Anterior cingulate cortex (tissue), 58 donors: ENCODE results near the gene APELA.
A peak's percentile ranks its signal among the peaks of the same experiment; 100 is the strongest.
"Not testable (repeated sequence)": the region's sequence is repeated elsewhere in the genome, so short reads cannot be mapped to it uniquely, and the experiment has no call there.

Experiments
- DNase-seq, 58 donors: peaks; one replicate each; lab custom pipeline; 2025; lab: John Stamatoyannopoulos, UW

Gene APELA, protein sequence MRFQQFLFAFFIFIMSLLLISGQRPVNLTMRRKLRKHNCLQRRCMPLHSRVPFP

DNA sequence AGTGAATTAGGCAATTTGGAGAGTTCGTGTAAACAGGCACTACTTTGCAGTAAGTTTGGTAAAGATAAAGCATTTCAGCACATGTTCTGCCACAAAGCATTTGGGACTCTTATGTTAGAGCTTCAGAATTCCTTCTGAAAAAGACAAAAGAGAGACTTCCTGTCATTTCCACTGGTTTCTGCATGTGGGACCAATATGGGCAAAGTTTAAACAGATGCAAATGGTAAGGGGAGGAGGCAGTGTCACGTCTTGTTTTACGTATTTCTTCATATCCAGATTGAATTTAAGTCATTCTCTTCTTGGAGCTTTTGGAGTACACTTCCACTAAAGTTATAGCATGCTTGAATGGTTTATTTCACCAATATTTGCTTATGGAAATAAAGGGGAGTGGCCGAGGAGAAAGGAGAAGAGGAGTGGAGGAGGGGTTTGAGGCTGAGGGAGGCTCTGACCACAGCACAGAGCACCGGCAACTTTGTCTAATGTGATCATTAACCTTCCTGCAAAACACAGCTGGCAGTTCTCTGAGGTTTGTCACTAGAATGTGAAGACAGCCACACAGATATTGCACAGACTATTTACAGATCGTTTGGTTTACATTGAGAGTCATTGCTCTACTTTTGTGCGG is at the start of gene APELA:
TSS of gene APELA (plus strand) at position 479 of the 625 bp plus-strand sequence. CDS start 154 bp downstream, outside the sequence.
- DNase-seq: no peak

DNA sequence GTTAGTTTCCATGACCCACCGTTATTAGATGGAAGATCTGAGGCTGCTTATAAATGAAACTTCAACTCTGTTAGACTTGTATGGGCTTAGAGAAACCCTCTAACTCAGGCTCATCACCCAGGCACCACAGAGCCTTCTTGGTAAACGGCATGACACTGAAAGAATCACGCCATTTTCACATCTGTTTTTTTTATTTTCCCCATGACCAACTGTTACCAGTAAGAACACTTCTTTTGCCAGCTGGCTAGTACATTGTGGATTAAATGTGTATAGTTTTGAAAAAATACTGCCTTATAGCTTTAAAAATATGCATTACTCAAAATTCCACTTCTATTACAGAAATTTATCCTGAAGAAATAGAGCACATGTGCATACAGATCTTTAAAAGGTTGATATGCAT is 48.0 kb upstream of the APELA start:
- DNase-seq: no peak

DNA sequence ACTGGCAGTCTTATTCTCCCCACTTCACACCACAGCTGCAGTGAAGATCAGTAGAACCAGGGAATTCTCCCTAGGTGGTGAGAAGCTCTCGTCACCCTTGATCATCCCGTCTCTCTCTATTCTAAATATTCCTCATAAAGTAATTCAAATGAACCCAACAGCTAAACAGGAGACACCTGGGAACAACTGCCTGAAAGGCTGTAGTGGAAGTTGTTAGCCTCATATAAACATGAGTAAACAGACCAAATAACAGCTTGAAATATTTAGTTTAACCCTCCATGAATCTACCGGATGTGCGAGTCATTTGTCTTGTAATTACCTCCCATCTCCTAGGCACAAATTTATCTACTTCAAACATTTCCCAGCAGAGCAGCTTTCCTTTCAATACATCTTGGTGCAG is 30.4 kb upstream of the APELA start:
- no peak for DNase-seq

DNA sequence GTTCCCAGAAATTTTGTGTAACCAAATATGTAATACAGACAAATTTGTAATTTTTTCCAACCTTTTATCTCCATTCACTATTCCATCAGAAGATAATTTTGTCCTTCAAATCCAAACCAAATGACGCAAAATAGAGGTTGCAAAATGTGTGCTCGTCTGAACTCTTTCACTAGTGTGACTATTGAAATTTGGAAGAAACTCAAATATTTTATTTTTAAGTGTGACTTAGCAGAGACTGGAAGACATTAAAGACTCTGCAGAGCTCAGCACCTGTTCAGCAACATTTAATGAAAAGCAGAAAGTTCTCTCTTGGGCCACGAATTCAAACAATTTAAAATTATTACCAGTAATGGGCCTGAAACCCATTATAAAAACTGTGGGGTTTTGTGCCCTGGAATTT is 30.0 kb upstream of the APELA start:
- no peak for DNase-seq

DNA sequence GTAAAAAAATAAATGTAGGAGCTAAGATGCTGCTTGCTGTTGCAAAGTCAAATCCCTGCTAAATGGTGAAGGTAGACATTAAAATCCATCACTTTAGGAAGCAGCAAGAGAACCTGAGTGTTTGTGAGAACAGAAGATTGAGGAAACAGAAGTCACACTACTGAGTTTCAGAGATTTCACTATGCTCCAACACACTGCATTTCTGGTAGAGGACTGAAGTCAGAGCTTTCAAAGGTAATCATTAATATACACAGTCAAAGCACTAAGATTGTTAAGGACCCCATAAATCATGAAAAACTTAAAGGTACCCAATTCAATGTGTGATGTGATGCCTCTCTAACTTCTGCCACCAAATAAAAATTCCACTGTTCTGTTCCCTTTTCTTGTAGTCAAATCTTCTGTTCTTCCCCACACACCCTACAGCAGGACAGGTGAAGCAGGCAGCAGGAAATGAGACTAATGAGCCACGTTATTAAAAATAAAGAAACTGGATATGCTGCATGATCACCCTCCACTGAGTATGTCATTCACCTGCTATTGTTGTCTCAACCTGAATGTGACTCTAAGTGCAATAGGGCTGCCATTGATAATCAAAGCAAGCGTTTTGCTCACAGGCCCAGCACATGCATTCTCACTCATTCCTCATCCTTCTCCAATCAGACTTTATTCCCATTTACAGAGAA is 28.9 kb upstream of the APELA start:
- no peak for DNase-seq

DNA sequence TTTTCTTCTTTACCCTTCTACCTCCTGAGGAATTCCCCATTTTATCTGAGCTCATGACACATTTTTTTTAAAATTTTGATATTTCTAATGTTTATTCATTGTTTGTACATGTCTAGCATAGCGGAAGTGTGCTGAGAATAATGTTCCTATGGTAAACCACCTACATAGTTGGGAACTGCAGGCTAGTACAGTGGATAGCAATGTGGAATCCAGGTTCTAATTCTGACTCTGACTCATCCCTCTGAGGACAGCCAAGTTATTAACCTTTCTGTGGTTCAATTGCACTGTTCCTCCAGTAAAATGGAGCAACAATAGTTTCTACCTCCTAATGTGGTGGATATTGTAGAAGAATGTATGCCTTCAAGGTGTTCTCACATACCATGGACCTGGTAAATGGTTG is 20.6 kb upstream of the APELA start:
- DNase-seq: no peak

DNA sequence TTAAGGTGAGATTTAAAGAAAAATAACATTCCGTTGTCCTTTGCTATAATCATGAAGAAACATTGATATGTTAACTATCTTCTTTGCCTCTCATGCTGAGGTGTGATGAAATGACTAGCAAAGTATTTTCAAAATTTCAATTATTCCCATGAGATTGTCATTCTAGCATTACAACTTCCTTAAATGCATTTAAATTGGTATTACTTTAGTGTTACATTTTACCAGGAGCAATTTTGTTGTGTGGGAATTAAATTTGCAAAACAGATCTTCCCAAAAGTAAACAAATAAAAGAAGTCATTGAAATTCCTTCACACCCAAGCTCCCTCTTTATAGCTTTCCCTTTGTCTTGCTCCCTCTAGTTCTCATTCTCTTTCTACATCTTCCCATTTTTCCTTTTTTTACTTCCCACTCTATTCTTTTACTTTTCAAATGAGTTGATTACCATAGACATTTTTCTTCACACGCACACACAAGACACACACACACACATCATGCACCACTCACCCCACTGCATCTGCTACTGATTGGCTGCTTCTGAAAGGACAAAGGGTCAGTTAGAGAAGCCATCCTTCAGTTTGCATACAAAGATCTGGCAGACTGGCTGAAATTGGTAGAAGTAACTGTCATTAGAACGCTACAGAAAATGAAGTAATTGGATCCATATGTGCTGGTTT is 10.0 kb upstream of the APELA start:
- DNase-seq: no peak

DNA sequence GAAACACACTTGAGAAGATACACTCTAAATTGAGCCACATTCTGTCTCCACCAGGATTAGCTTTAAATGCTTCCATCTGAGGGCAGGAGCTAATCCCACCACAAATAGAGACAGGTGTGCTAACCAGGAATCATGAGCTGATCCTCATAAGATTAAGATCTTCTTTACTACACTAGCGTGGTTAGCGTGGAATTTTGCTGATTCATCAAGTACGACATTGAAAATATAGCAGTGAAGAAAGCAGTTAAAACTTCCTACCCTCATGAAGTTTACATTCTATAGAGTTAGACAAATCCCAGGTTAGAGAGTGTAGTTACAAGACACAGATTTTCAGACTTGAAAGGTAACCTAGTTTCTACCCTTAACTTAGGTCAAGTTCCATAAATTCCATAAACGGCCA is 5.3 kb upstream of the APELA start:
- no peak for DNase-seq

DNA sequence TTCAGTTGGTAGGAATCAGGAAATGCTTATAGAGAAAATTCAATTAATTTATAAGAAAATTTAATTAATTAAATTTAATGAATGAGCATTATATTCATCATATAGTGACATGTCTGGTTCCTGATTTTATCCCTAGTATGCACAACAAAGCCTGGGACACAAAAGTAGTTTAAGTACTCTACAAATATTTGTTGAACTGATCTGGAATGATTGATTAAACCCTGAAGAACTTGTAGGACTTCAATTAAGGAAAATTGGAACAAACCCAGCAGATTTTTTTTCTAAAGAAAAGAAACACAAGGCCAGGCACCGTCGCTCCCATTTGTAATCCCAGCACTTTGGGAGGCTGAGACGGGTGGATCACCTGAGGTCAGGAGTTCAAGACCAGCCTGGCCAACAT is 4.5 kb upstream of the APELA start:
- no peak for DNase-seq

DNA sequence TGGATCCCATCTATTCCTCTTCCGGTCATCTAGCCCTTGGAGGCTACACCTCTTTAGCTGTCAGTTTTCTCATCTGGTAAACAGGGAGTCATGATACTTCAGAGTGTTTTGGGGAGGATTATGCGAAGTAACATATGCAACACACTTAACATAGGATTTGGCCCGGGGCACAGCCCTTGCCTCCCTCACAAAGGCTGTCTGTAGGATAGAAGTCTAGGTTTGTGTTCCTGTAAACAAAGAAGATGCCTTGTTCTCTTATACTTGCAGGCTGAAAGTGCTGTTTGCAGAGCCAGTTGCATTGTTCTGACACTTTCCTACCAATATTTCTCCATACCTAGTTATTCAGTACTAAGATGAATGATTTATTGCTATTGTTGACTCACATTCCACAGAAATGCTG is 2.2 kb upstream of the APELA start:
- no peak for DNase-seq

DNA sequence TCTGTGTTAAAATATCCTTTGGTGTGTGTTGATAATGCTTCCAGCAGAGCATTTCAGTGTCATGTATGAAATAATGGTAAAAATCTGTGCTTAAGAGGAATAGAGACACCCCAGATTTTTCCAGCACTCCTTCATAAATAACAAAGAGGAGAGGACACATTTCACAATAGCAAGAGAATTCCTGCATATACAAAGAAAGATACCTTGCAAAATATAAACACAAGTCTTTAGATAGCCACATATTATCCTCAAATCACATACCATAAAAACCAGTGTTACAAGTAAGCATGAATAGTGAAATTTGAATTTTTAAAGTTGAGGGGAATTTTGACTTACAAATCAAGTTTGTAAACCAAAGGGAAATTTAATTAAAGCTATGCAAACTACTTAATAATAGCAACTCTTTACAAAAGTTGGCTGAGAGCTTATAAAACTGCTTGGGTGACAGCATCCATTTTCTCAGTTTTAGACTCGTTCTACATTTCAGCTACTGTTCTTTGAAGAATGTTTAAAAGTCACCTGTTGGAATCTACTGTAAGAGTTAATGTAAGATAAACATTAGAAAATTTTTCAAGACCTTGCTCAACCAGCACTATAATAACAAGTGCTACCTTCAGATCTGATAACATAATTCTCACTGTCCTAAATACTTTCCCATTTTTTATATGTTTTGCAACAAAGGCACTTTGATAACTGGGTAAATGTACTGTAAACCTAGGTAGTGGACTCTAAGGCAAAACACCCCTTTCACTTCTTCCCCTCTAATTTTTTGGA is 3.7 kb downstream of the APELA start:
- DNase-seq: no peak

DNA sequence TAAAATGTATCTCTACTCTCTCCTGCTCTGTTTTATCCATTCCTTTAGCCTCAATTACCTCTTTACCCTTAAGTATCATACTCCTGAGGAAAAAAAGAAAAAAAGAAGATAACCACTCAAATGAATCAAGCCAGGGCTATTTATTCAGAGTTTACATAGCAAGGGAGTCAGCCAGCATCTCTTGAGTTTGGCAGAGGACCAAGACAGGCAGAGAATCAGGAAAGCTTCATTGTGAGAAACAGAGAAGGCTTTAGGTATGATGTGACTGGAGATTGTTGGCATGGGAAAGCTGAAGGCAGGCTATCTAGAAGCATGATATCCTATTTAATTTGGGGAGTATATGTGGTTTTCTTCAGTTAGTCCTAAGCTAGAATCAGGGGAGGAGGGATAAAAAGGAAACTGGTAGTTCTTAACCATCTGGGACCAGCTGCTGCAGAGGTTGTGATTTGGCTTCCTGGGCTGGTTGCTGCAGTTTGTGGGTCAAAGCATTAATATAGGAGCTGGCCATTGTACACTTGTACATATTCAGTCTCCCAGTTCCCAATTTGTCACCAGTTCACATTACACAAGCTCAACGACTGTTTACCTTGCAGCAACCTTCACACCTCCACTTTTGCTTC is 11.2 kb downstream of the APELA start:
- no peak for DNase-seq

DNA sequence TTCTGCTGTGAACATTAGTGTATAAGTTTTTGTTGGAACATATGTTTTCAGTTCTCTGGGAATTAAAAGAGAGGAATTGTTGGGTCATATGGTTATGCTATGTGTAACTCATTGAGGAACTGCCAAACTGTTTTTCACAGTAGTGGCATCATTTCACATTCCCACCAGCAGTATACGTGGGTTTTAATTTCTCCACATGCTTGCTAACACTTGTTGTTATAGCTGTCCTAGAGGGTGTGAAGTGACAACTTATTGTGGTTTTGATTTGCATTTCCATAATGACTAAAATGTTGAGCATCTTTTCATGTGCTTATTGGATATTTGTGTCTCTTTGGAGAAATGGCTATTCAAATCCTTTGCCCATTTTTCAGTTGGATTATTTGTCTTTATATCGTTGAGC is 13.7 kb downstream of the APELA start:
- peak in 2 of 58 donors; percentile 5 to 13 for DNase-seq

DNA sequence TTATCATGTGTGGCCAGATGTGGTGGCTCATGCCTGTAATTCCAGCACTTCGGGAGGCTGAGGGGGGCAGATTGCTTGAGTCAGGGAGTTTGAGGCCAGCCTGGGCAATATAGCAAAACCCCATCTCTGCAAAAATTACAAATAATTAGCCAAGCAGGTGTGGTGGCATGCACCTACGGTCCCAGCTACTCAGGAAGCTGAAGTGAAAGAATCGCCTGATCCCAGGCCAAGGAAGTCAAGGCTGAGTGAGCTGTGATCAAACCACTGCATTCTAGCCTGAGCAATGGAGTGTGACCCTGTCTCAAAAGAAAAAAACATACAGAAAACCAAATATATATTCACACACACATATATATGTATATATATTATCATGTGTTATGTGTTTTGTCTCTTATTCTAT is 15.0 kb downstream of the APELA start:
- DNase-seq: no peak

DNA sequence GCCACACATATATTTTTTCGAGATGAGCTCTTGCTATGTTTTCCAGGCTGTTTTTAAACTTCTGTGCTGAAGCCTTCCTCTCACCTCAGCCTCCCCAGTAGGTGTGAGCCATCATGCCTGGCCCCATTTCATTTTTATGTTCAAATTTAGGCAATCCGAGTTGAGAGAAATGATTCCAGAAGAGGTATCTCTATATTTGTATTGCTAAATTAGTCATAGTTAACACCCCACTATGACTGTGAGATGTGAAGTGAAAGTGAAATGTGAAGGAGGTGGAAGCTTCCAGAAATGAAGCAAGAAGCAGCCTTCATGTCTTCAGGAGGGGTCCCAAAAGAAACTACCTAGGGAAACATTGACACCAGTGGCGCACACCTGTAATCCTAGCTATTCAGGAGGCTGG is 17.7 kb downstream of the APELA start:
- peak in 1 of 58 donors; percentile 6 for DNase-seq

DNA sequence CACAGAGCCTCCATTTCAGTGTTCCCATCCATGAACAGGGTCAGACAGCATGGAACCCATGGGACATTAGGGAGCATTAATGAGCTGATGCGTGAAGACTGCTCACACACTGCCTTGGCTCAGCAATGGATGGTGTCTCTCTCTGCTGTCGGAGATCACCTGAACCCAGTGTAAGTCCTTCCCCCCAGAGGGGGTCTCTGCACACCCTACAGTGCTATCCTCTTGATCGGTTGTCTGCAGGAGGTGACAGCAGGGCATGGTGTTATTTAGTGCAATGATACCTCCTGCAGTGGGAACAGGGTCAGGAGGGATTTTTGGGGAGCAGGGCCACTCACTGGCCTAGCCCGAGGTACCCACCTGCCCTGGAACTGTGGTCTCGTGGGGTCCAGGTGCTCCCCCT is 25.6 kb downstream of the APELA start:
- no peak for DNase-seq

DNA sequence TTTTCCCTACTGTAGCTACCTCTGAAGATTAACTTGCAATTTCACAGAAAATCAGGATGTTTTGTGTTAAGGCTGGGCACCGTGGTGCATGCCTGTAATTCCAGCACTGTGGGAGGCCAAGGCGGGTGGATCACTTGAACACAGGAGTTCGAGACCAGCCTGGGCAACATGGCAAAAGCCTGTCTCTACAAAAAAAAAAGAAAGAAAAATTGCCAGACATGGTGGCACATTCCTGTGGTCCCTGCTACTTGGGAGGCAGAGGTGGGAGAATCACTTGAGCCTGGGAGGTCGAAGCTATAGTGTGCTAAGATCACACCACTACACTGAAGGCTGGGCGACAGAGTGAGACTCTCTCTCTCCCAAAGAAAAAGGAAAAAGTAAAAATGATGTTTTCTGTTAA is 27.4 kb downstream of the APELA start:
- no peak for DNase-seq

DNA sequence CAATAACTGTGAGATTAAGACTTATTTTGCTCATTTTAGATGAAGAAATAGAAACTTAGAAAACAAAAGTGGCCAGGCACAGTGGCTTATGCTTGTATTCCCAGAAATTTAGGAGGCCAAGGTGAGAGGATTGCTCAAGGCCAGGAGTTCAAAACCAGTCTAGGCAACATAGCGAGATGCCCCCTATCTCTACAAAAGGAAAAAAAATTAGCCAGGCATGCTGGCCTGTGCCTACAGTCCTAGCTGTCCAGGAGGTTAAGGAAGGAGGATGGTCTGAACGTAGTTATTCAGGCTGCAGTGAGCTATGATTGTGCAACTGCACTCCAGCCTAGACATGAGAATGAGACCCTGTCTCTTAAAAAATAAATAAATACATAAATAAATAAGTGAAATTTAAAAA is 28.0 kb downstream of the APELA start:
- DNase-seq: no peak

DNA sequence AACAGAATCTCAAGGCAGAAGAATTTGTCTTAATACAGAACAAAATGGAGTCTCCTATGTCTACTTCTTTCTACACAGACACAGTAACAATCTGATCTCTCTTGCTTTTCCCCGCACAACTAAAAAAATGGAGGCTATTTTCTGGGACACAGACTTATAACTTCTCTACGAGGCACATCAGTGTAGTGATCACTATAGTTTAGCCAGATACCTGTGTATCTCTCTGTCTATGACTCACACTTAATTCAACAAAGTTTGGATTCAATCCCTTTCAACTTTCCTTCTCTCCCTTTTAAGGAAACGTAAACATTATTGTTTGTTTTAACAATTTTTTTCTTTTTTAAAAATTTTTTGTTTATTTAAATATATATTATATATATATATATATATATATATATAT is 29.4 kb downstream of the APELA start:
- no peak for DNase-seq

DNA sequence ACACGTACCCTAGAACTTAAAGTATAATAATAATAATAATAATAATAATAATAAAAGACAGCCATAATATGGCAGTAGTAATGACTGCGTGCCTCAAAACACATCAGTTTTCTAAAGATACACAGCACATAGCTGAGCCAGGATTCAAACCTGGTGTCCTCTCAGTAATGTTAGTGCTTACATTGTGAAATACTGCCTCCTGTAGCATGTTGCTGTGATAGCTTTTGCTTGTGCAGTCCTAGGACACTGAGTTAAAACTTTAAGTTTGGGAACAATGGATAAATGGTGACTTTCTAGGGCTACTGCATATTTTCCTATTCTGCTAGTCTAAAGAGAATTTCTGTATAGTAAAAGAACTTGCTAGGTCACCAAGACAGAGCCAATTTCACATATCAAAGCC is 36.5 kb downstream of the APELA start:
- not testable (repeated sequence) for DNase-seq

DNA sequence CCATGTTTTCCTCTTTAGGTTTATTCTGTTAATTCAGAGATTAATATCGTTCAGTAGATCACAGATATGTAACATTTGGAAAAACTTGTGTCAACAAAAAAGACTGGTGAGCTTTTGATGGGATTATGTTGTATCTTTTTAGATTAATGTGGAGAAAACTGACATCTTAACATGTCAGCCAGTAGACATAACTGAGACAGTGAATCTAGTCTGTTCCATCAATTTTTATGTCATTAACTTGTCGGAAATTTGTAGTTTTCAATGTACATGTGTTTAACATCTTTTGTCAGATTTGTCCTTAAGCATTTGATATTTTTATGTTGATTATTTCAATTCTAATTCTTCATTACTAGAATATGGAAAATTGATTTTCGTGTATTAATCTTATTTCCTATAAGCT is 42.0 kb downstream of the APELA start:
- no peak for DNase-seq
